ENCODE measurements around the gene AGBL3.
"Not testable (repeated sequence)": the region's sequence is repeated elsewhere in the genome, so short reads cannot be mapped to it uniquely, and the experiment has no call there.

Gene AGBL3

GRCh38 chr7:134963036-134963435 lies 23.3 kb upstream of the AGBL3 start:
- DNase-seq (ENCODE audit: low read depth) = no peak

GRCh38 chr7:134966691-134967090 lies 19.6 kb upstream of the AGBL3 start:
- DNase-seq (ENCODE audit: low read depth) = no peak

GRCh38 chr7:134968110-134968509 lies 18.2 kb upstream of the AGBL3 start:
- no peak for DNase-seq (ENCODE audit: low read depth)

- DNase-seq (ENCODE audit: low read depth) = not testable (repeated sequence)
Measured at GRCh38 chr7:134981645-134982044, 4.7 kb upstream of the AGBL3 start.

GRCh38 chr7:134985894-134986362 lies 380 bp upstream of the AGBL3 start:
- DNase-seq (ENCODE audit: low read depth) = no peak

GRCh38 chr7:134988161-134988560 lies 1.9 kb downstream of the AGBL3 start:
- DNase-seq (ENCODE audit: low read depth) = no peak

- peak; percentile 47 for DNase-seq (ENCODE audit: low read depth)
Measured at GRCh38 chr7:134991469-134992339, 5.4 kb downstream of the AGBL3 start.

GRCh38 chr7:134992626-134993179 lies 6.4 kb downstream of the AGBL3 start:
- peak; percentile 57 for DNase-seq (ENCODE audit: low read depth)

GRCh38 chr7:134993877-134994456 lies 7.7 kb downstream of the AGBL3 start:
- no peak for DNase-seq (ENCODE audit: low read depth)

GRCh38 chr7:134995239-134996096 lies 9.2 kb downstream of the AGBL3 start:
- DNase-seq (ENCODE audit: low read depth) = no peak

- DNase-seq (ENCODE audit: low read depth) = peak; percentile 85
Measured at GRCh38 chr7:134996097-134996550, 9.8 kb downstream of the AGBL3 start.

- no peak for DNase-seq (ENCODE audit: low read depth)
Measured at GRCh38 chr7:134997214-134997885, 11.0 kb downstream of the AGBL3 start.

GRCh38 chr7:134999136-134999535 lies 12.8 kb downstream of the AGBL3 start:
- DNase-seq (ENCODE audit: low read depth) = no peak

- DNase-seq (ENCODE audit: low read depth) = peak; percentile 60
Measured at GRCh38 chr7:135001390-135002165, 15.3 kb downstream of the AGBL3 start.

- no peak for DNase-seq (ENCODE audit: low read depth)
Measured at GRCh38 chr7:135012229-135012628, 25.9 kb downstream of the AGBL3 start.

GRCh38 chr7:135023622-135024021 lies 37.3 kb downstream of the AGBL3 start:
- no peak for DNase-seq (ENCODE audit: low read depth)

GRCh38 chr7:135035252-135035651 lies 48.9 kb downstream of the AGBL3 start:
- no peak for DNase-seq (ENCODE audit: low read depth)

- not testable (repeated sequence) for DNase-seq (ENCODE audit: low read depth)
Measured at GRCh38 chr7:135067017-135067416, 80.7 kb downstream of the AGBL3 start.

GRCh38 chr7:135074096-135074495 lies 87.8 kb downstream of the AGBL3 start:
- DNase-seq (ENCODE audit: low read depth) = no peak

GRCh38 chr7:135074531-135074930 lies 88.2 kb downstream of the AGBL3 start:
- DNase-seq (ENCODE audit: low read depth) = no peak

- no peak for DNase-seq (ENCODE audit: low read depth)
Measured at GRCh38 chr7:135075716-135076115, 89.4 kb downstream of the AGBL3 start.
